ENCODE measurements around the gene ABCB6.
"Not testable (repeated sequence)": the region's sequence is repeated elsewhere in the genome, so short reads cannot be mapped to it uniquely, and the experiment has no call there.

The ABCB6 gene

DNA sequence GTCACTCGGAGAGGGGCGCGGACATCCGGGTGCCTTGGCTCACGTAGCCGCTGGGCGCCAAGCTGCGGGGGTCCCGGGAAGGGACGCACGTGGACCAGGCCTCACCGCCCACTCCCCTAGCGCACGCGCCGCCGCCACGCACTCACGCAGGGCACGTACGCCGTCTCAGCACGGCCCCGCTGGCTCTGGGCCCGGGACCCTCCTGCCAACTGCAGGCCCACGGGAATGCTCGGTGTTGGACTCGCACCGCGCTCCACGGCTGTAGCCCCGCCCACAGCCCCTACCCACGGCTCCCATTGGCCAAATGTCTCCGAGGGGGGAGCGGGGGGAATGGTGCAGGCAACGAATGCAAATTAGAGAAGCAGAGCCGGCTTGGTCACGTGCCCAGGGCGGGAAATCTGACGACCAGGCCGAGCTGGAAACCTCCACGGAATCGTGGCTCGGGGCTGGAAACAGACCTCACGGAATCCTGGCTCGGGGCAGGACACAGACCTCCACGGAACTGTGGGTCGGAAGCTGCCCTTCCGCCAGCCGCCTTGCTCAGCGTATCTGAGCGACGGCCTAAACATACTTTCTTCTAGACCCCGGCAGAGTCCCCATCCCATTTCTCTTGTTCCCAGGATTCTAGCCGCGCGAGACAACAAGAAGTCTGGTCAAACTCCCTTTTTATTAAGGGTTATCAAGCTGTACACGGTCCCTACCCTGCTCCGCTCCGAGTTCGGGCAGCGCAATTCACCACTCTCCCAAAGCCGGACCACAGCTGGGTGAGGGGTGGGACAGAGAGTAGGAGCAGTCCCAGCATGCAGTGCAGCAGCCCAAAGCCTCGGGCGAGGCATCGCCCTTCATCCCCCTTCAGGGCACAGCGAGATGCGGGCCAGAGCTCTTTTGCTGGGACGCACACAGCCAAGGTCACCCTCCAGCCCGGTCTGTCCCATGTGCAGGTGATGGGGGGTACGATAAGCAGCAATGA is at the start of gene ABCB6:
TSS of gene ABCB6 (minus strand) at position 227 of the 970 bp plus-strand sequence. CDS start 285 bp downstream, outside the sequence.
- peak; percentile 44 to 95 (median 91) for DNase-seq

GRCh38 chr2:219268294-219268693 is 49.5 kb upstream of the ABCB6 start:
- DNase-seq, result no peak

GRCh38 chr2:219266886-219267285 is 48.1 kb upstream of the ABCB6 start:
- DNase-seq, result no peak

GRCh38 chr2:219266232-219266631 is 47.5 kb upstream of the ABCB6 start:
- DNase-seq, result no peak

DNA sequence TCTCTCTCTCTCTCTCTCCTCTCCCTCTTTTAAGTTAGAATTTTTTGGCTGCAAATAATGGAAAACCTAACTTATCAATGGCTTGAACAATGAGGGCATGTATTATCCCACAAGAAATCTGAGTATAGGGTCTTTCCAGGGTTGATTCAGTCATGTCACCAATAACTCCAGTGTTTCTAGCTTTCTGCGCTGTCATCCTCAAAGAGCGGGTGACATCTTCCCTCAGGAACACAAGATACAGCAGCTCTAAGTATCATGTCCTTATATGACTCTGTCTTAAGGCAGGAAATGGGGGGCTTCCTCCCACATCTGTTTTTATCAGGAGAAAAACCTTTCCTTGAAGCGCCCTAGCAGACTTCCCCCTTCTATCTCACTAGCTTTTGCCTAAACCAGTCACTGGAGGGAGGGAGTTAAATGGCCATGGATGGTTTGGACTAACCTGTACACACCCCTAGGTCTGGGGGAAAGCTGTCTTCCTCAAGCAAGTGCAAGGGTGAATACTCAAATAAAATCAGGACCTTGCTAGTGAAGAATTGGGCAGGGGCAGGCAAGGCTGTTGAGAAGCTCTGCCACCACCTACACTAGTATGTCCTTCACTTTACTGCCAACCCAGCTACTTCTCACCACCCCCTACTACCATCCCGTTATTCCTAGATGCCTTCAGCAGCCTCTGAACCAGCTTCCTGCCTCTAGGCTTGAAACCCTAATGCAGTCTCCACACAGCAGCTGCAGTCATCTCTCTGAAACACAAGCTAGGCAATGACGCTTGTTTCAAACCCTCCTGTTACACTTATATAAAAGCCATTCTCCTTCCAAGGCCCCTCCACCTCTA is 42.5 kb upstream of the ABCB6 start:
- DNase-seq, result no peak

- DNase-seq, result not testable (repeated sequence)
Measured at GRCh38 chr2:219258942-219259341, 40.2 kb upstream of the ABCB6 start.

DNA sequence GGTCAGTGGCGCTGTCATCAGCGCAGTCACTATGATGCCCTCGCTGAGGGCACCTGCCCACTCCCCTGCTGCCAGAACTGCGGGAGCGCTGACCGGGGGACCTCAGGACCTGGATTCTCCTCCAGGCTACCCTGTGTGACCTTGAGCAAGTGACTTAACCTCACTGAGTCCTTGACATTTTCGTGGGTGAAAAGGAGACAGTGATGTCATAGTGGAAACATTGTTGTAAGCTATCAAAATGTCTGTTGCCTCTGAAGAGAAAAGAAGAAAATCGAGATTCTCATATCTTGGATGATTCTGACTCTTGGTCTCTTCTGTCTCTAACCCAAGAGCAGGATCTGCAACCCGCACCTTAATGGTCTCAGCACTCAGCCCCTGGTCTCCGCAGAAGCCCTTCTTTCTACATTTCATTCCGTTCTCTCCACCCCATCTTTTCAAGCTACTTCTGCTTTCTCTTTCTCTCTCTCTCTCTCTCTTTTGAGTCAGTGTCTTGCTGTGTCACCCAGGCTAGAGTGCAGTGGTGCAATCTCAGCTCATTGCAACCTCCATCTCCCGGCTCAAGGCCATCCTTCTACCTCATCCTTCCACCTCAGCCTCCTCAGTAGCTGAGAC is 35.9 kb upstream of the ABCB6 start:
- peak in 1 of 14 donors; percentile 45 for DNase-seq

DNA sequence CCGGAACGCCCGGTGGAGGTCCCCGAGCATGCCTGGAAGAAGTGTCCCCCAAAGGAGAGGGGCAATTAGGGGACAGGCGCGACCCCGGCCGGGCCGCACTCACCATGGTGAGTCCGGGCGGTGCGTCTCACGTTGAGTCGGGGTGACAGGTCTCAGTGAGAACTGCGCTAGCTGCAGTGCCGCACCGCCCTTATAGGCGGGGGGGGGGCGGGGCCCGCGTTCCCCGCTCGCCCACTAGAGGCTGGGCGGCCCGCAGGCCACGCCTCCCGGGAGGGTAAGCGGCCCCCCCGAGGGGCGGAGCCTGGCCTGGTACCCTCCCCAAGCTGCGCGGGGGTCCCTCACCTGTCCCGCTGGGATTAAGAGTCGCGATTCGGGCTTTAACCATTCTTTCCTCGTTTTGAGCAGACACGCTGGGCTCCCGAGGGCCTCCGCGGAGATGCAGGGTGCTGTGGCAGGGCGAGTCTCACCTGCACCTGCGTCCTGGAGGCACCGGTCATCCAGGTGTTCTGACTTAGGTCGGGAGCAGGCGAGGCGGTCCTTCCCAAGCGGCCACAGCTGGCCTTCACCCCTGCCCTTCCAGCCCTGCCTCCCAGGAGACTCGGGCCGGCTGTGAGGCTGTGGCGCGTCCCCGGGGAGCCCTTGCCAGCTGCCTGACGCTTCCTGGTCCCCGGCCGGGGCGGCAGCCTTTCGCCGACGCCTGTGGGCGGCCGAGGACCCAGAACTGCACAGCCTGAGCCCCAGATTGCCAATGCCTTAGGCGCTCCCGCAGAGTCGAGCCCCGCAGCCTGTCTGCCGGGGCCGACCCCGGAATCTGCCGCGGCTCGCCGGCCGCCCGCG is 35.2 kb upstream of the ABCB6 start, which contains the start of gene TUBA4A:
TSS of gene TUBA4A (minus strand) at position 166 of the 837 bp plus-strand sequence. CDS start at position 106, 60 bp downstream.
- peak in 12 of 14 donors; percentile 43 to 86 (median 63) for DNase-seq

GRCh38 chr2:219252900-219253752 is 34.4 kb upstream of the ABCB6 start, which contains the start of gene TUBA4B:
TUBA4B (plus strand) TSS chr2:219253243; CDS start chr2:219253408, 165 bp downstream.
- peak in 2 of 14 donors; percentile 37 to 67 for DNase-seq

DNA sequence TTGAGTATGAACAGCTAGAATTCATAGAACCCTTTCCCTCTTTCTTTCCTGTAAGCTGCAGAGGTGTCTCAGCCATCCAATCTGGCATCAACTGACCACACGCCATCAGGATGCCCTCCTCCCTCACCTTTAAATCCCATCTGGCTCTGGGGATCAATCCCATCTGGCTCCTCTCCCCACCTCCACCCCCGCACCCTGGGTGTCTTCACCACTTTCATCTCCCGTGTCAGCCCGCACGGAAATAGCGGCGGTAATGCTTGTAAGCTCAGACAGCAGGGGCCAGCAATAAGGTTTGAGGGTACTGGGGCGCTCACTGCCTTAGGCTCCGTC is 33.8 kb upstream of the ABCB6 start:
- DNase-seq, result peak in 1 of 14 donors; percentile 59

GRCh38 chr2:219252084-219252483 is 33.3 kb upstream of the ABCB6 start:
- peak in 1 of 14 donors; percentile 54 for DNase-seq

GRCh38 chr2:219251656-219252055 is 32.9 kb upstream of the ABCB6 start:
- no peak for DNase-seq

GRCh38 chr2:219250049-219250781 is 31.5 kb upstream of the ABCB6 start:
- no peak for DNase-seq

DNA sequence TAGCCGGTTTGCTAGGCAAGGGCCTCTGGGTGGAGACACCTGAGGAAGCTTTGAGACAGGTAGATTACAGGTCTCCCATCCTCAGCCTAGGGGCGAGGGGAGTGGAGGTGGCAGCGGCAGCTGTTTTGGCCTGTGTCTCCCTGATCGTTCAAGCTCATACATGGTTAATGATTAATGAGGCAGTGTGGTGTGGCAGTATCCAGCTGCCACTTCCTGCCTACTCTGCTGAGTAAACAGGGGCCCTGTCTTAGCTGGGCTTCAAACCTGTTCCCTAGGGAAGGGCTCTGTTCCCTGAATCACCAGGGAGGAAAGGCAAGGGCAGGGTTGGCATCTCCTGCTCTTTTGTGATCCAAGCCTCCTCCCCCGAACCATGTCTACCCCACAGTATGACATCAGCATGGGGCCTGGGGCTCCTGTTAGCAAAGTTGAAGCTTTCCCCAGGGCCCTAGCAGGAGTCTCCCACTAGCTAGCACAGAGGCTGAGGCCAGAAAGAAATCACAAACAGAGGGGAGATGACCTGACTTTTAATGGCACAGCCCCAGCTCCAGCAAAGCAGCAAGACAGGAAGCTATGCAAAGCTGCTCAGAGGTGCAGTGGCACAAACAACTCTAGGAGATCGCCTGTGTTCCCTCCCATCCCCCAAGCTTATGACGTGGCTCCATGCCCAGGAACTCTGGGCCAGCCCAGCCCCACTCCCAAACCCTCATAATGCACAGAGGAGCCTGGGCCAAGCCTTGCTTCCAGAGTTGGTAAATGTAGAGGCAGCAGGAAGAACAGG is 30.6 kb upstream of the ABCB6 start:
- peak in 12 of 14 donors; percentile 10 to 70 (median 55) for DNase-seq

- no peak for DNase-seq
Measured at GRCh38 chr2:219248845-219249202, 30.1 kb upstream of the ABCB6 start.

- DNase-seq, result no peak
Measured at GRCh38 chr2:219247678-219248642, 29.2 kb upstream of the ABCB6 start.

DNA sequence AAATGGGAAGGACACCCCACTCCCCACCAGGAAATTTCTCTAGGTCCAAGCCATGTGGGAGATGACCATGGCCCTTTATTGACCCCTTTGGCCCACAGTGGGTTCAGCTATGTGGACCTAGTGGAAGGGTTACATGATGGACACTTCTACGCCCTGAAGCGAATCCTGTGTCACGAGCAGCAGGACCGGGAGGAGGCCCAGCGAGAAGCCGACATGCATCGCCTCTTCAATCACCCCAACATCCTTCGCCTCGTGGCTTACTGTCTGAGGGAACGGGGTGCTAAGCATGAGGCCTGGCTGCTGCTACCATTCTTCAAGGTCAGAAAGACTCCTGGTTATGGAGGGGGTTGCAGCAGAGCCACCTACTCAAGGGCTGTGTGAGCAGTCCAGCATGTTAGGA is 27.8 kb upstream of the ABCB6 start:
- DNase-seq, result no peak

DNA sequence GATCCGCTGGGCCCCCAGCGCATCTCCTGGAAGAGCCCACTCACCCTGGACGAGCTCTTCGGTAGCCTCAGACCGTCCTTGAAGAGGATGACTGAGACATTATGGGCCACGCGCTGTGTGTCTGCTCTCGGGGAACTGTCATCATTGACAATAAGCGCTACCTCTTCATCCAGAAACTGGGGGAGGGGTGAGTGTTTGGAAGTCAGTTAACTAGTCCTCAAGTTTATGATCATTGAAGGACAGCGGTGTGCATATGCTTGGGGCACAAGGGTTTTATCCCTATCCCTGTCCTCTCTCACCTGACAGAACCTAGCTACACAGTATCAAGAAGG is 27.1 kb upstream of the ABCB6 start:
- no peak for DNase-seq

Measured in C1 segment of cervical spinal cord (tissue), 14 donors.